Epidermal melanocyte (primary cell): ENCODE results near the gene FOXI3.

Experiments used
- DNase-seq: peaks from one replicate; pipeline ENCODE4 v3.0.0; 2011; ENCODE audit warnings: low spot score; ENCODE audit not compliant: insufficient read length

FOXI3 gene

DNA sequence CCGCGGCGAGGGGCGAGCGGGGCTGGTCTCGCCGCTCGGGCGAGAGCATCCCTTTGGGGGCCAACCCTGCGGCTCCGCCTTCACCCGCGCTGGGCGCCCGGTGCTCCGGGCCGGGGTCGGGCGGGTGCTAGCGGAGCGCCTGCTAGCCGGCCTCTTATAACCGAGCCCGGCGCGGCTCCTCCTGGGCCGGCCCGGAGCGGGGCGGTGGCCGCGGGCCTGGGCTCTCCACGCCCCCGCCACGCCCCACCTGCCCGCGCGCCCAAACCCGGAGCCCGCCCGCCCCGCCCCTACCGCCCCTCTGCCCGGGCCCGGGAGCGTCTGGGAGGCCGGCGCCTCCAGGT lies at the start of gene FOXI3:
Gene FOXI3, minus strand, starts transcription at position 129 of the 341 bp plus-strand sequence. CDS start 158 bp downstream, outside the sequence.
- DNase-seq, result no peak

DNA sequence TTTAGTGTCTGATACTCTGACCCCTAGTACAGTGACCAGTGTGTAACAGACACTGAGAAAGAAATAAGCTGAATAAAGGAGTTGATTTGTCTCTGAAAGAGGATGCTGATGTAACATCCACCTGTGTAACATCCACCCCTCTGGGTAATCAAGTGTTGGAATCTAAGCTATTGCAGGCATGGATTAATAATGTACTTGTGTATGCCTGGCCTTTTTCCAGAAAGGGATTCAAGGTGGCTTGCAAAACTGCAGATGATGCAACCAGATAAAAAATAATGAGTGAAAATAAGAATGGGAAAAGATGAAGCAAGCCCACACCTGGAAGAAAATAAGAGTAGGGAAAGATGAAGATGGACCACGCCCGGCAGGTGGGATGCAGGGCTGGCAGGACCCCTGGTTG lies 48.2 kb upstream of the FOXI3 start:
- no peak for DNase-seq

DNA sequence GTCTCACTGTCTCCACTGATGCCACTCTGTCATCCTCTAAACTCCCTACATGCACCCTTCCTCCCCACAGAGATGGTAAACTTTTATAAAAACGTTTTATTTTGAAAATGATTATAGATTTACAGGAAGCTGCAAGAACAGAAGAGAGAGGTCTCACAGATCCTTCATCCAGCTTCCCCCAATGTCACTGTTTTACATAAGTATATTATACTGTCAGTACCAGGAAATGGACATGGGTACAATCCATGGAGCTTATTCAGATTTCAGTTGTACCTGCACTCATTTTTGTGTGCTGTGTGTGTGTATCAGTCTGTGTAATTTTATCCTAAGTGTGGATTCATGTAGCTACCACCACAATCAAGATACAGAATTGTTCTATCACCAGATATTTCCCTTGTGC lies 46.7 kb upstream of the FOXI3 start:
- DNase-seq, result no peak

- no peak for DNase-seq
These were observed 41.0 kb upstream of the FOXI3 start for GRCh38 chr2:88493481-88493880.

GRCh38 chr2:88492002-88492401 lies 39.5 kb upstream of the FOXI3 start:
- no peak for DNase-seq

DNA sequence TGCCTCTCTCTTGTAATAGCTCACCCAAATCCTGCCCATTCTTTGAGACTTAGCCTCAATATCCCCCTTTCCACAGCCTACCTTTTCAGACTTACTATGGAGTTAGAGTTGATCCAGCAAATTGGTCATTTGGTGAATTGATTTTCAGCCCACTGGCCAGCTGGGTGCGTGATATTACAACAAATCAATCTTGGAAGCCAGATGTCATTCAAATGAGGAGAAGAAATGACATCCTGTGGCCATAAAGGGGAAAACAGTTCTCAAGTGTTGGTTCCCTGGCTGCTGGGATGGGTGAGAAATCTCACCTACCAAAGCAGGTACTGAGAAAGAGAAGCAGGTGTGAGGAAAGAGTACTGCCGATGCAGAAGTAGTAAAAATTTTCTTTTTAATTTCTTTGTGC lies 36.7 kb upstream of the FOXI3 start:
- no peak for DNase-seq

- DNase-seq, result no peak
These were observed 30.7 kb upstream of the FOXI3 start for GRCh38 chr2:88483200-88483599.

- no peak for DNase-seq
These were observed 29.3 kb upstream of the FOXI3 start for GRCh38 chr2:88481691-88482336.

DNA sequence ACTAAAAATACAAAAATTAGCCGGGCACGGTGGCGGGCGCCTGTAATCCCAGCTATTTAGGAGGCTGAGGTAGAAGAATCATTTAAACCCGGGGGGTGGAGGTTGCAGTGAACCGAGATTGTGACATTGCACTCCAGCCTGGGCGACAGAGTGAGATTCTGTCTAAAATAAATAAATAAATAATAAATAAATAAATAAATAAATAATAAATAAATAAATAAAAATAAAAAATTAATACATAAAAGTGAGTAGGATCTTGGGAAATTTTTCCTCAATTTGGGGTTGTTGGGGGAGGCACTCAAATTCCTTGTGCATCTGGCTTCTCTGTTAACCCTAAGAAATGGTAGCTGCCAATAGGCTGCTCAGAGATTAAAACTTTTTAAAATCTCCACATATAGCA lies 20.3 kb upstream of the FOXI3 start:
- DNase-seq, result no peak

GRCh38 chr2:88471083-88471942 lies 18.8 kb upstream of the FOXI3 start:
- no peak for DNase-seq

DNA sequence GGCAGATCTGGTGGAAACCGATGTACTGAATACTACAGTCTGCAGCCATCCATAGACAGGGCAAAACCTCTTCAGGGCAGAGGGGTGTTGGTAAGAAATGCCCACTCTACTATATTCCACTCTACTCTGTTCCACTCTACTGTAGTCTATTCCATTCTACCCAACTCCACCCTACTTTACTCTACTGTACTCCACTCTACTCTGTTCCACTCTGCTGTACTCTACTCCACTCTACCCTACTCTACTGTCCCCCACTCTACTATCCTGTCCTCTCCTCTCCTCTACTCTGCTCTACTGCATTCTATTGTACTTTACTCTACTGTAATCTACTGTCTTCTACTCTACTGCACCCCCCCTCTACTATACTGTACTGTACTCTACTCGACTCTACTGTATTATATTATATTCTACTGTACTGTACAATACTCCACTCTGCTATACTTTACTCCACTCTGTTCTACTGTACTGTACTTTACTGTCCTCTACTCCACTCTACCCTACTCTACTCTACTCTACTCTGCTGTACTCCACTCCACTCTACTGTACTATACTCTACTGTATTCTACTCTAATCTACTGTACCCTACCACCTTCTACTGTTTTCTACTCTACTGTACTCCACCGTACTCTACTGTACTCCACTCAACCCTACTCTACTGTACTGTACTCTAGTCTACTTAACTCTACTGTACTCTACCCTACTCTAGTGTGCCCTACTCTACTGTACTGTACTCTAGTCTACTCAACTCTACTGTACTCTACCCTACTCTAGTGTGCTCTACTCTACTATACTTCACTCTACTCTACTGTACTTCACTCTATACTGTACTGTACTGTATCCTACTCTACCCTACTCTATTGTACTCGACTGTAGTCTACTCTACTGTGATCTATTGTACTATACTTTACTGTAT lies 17.0 kb upstream of the FOXI3 start:
- DNase-seq, result no peak

- DNase-seq, result no peak
These were observed 11.7 kb upstream of the FOXI3 start for GRCh38 chr2:88464153-88464552.

DNA sequence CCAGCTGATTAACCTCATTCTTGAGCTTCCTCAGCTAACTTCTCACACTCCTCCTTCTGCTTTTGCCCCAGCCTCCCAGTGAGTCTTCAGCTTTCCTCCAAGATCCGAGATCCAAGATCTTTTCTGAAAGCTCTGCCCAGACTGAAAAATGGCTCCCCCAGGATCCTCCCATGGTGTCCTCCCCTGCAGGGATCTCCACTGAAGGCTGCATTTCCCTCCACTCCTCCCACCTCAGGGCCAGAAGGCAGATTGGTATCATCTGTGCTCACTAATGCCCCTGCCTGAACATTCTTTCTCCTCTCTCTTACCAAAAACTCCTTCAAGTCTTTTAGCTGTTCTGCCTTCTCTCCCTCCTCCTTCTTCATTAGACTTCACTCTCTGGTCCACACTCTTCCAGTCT lies 6.1 kb upstream of the FOXI3 start:
- no peak for DNase-seq

DNA sequence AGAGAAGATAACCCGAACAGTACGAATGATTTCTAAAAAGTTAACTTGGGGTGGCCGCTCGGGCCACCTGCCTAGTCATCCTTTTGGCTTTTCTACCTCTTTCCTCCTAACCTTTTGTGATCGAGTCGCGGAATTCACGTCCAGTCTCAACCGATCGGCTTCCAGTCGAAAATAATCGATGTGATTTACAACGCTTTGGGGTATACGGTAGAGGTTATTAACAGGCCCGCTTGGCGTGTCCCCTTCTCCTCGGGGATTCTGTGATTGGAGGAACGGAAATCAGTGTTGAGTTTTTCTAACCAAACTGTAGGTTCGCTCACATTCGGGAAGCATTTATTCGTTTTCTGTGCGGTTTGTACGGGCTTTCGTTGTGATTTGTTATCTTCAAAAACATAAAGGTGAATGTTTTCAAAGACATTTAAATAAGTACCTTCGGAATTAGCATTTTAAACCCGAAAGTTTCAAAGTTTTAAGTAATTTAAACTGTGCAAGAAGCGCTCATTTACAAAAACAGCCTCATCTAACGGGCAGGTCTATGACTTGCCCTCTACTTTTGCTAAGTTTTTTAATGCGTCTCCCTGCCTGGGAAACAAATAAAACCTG lies 588 bp upstream of the FOXI3 start:
- DNase-seq, result no peak

GRCh38 chr2:88451811-88452564 lies 505 bp downstream of the FOXI3 start:
- DNase-seq, result no peak

DNA sequence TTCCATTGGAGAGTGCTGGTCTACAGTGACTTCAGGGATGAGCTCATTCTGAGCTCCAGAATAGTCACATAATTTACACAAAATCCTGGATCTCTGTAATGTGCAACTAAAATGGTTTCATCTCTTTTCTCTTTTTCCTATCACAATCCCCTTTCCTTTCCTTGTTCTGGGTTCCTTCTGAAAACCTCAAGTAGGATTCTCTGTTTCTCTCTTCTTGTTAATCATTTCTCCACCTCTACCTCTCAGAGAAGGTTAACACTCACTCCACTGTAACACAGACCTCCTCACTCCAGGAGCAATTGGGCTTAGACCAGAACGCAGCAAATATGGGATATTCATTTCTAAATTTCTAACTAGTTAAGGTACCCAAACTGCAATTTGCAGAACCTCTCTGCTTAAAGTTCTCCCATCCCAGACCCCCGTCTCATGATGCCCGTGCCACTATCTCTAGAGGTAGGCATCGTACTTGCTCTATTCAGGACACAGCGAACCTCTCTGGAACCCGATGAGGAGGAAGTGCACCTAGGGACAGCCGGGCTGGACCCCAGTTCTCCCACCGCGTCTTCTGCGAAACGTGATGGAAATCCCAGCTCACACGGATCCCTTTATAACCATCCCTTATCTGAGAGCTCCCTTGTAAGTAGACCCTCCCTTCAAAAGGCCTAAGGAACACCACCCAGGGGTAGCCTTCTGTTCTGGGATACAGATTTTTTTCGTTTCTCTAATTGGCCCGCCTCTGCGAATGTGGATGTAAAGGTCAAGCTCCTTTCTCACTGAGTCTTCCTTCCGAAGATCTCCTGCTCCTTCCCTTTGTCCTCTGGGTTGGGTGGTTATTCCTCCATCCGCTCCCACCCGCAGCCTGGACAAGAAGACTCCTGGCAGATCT lies 1.3 kb downstream of the FOXI3 start:
- DNase-seq, result no peak

DNA sequence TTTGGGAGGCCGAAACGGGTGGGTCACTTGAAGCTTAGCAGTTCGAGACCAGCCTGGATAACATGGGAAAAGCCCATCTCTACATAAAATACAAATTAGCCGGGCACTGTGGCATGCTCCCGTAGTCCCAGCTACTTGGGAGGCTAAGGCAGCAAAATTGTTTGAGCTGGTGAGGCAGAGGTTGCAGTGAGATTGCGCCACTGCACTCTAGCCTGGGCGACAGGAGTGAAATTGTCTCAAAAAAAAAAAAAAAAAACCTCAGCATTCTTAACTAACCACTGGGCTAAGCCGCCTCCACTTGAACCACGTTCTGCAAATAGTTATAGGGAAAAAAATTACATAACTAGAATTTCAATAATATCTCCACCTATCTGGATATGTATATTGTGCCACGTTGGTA lies 2.3 kb downstream of the FOXI3 start:
- no peak for DNase-seq

DNA sequence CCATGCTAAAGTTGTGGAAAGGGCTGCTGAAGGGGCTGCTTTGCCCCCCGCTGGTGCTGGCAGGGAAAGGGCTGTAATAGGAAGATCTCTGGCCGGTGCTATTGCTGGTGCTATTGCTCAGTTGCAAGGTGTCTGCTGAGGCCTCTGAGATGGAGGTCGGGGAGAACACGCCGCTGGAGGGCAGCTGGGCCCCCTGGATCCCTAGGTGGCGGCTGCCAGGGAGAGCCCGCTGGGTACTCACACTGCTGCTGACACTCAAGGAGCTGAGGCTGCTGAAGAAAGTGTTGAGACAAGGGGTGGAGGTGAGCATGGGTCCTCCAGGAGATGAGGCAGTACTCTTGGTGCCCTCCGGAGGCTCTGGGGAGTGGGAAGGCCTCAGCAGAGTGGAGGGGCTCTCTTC lies 4.2 kb downstream of the FOXI3 start:
- no peak for DNase-seq

DNA sequence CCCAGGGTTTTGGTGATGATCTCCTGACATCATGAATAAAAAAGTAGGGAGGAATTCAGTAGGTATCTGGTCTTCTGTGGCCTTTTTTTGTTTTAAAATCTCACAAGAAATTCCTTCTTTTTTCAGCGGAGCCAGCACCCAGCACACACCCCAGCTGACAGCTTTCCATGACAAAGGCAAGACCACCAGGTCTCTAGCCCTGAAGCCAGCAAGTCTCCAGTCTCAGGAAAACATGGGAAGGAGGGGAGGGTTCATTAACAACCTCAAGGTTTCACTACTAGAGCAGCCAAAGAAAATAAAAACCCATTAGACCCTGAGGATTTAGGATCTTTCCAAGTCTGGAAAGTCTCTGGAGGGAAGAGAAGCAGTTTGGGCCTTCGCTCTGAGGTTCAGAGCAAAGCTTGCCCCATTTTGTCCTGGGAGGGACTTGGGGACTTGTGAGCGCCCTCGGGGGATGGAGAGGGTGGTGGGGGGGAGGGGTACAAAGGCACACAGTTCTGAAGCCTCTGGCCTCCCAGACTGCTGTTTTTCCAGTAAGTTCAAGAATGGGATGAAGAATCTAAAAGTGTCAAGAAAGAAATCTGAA lies 9.0 kb downstream of the FOXI3 start:
- no peak for DNase-seq
